GM23248 (cell line): ENCODE data around the gene ZCCHC24.

ENCODE experiments used
- EZH2 ChIP-seq: fragments of 200-600 bp; sonication (generic); IDR thresholded peaks from 2 replicates; pipeline ENCODE4 v1.6.1; 2018; ENCODE audit warnings: antibody characterized with exemption, mild to moderate bottlenecking; ENCODE audit not compliant: insufficient read depth, poor library complexity, severe bottlenecking
- EZH2phosphoT487 ChIP-seq: fragments of 200-600 bp; sonication (generic); IDR thresholded peaks from 2 replicates; pipeline ENCODE4 v1.6.1; 2018; ENCODE audit warnings: antibody characterized with exemption, moderate library complexity, mild to moderate bottlenecking, low read depth; ENCODE audit not compliant: insufficient read depth

DNA sequence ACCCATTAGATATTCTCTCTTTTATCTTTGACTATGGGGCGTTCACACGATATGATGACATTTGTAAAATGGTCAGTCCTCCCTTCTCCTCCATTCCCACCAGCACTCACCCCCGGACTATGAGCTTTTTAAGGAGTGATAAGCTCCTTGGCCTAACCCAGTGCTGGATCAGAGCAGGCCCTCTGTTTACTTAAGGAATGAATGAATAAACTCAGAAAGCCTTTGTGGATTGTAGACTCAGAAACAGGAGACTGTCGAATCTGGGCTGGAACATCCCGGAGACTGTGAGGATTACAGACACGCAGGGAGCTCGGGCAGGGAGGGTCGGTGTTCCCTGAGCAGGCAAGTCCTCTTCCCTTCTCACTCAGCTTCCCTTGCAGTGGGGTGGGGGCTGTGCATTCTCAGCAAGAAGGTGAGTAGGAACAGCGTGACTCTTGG is 6.8 kb upstream of the ZCCHC24 start:
- no peak for TF ChIP-seq EZH2phosphoT487
- TF ChIP-seq EZH2: no peak
